Ishikawa (cell line): Measurements from ENCODE around the gene TBC1D22A.

Experiments used
- CEBPB ChIP-seq: IDR thresholded peaks from 2 replicates; pipeline ENCODE4 v1.6.1; 2012
- CREB1 ChIP-seq: IDR thresholded peaks from 2 replicates; pipeline ENCODE4 v1.6.1; 2012; ENCODE audit warnings: low read depth
- EGR1 ChIP-seq: IDR thresholded peaks from 2 replicates; pipeline ENCODE4 v1.6.1; 2012
- EP300 ChIP-seq: IDR thresholded peaks from 2 replicates; pipeline ENCODE4 v1.6.1; 2012; ENCODE audit warnings: borderline replicate concordance
- FOXM1 ChIP-seq: IDR thresholded peaks from 2 replicates; pipeline ENCODE4 v1.6.1; 2012; ENCODE audit warnings: low read depth, borderline replicate concordance
- NFIC ChIP-seq: IDR thresholded peaks from 2 replicates; pipeline ENCODE4 v1.6.1; 2012
- RAD21 ChIP-seq: IDR thresholded peaks from 2 replicates; pipeline ENCODE4 v1.6.1; 2012; ENCODE audit warnings: low read depth
- REST ChIP-seq: IDR thresholded peaks from 2 replicates; pipeline ENCODE4 v1.6.1; 2012; ENCODE audit warnings: low read depth, mild to moderate bottlenecking
- TAF1 ChIP-seq: IDR thresholded peaks from 2 replicates; pipeline ENCODE4 v1.6.1; 2012; ENCODE audit warnings: low read depth, mild to moderate bottlenecking
- TCF12 ChIP-seq: IDR thresholded peaks from 2 replicates; pipeline ENCODE4 v1.6.1; 2012; ENCODE audit warnings: low read depth
- TEAD4 ChIP-seq: IDR thresholded peaks from 2 replicates; pipeline ENCODE4 v1.6.1; 2012
- YY1 ChIP-seq: IDR thresholded peaks from 2 replicates; pipeline ENCODE4 v1.6.1; 2012; ENCODE audit warnings: low read depth
- ZBTB7A ChIP-seq: IDR thresholded peaks from 2 replicates; pipeline ENCODE4 v1.6.1; 2012; ENCODE audit warnings: low read depth
- TF ChIP-seq, protein P1 (sequence below): IDR thresholded peaks from 2 replicates; pipeline ENCODE4 v1.6.1; 2012
- TF ChIP-seq, protein P2 (sequence below): IDR thresholded peaks from 2 replicates; pipeline ENCODE4 v1.6.1; 2012

The TBC1D22A gene

GRCh38 chr22:47124451-47124881 is 362.0 kb downstream of the TBC1D22A start:
- no peak for TF ChIP-seq NFIC
- no peak for TF ChIP-seq FOXM1
- no peak for TF ChIP-seq REST

DNA sequence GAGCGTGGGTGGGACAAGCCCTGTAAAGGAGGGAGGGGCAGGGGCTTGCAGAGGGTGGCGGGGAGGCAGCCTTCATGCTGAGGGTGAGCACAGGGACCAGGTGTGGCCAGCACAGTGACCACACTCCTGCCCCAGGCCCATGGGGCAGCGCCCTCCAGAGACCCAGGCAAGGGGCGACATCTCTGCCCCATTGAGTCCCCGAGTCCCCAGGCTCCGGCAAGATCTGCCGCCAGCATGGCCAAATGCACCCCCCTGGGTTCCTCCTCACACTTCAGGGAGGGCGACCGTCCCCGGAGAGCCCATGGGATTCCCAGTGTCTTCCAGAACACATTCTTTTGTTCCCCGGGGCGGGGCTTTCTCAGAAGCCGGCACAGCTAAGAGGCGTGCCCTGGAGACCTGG is 362.5 kb downstream of the TBC1D22A start:
- TF ChIP-seq CEBPB: no peak
- no peak for TF ChIP-seq TAF1
- TF ChIP-seq, protein P1, sequence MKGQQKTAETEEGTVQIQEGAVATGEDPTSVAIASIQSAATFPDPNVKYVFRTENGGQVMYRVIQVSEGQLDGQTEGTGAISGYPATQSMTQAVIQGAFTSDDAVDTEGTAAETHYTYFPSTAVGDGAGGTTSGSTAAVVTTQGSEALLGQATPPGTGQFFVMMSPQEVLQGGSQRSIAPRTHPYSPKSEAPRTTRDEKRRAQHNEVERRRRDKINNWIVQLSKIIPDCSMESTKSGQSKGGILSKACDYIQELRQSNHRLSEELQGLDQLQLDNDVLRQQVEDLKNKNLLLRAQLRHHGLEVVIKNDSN: no peak
- TF ChIP-seq EGR1: no peak
- TF ChIP-seq YY1: no peak
- TF ChIP-seq RAD21: no peak
- no peak for TF ChIP-seq REST
- no peak for TF ChIP-seq ZBTB7A
- TF ChIP-seq EP300: no peak
- TF ChIP-seq TEAD4: no peak

DNA sequence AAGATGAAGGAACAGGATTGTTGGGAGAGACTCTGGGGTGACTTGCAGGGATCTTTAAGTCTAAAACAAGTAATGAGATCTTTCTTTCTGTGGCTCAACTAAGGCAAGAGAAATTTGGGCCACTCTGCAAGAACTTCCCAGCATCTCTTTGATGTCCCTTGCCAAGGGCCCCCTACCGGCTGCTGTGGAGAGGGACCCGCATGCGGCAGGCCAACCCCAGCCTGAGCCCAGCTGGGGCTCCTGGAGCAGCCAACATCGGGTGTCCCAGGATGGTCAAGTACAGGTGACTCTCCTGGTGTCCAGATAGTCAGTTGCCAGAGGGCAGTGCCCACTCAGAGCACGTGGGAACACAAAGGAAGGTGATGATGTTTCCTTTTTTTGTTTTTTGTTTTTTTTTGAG is 363.2 kb downstream of the TBC1D22A start:
- TF ChIP-seq EP300: no peak
- TF ChIP-seq, protein P1: no peak

GRCh38 chr22:47126344-47126811 is 363.9 kb downstream of the TBC1D22A start:
- no peak for TF ChIP-seq FOXM1
- no peak for TF ChIP-seq NFIC
- TF ChIP-seq TAF1: no peak
- TF ChIP-seq CREB1: no peak
- TF ChIP-seq RAD21: no peak

DNA sequence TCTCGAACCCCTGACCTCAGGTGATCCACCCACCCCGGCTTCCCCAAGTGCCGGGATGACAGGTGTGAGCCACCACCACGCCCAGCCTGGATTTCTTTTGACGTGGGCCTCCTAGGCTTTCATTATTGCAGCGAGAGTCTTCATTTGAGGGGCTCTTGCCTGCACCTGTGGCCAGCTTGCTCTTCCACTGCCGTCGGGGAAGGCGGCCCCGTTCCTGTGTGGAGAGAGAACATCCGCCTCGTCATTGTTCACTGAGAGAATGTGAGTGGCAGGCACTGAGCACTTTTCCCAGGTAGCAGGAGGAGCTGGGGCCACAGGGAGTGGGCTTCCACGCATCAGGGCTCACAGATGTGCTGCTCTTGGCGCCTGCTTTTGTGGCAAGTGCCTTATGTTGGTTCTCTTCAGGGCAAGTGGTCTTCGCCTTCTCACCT is 365.0 kb downstream of the TBC1D22A start:
- TF ChIP-seq EGR1: no peak
- no peak for TF ChIP-seq REST

DNA sequence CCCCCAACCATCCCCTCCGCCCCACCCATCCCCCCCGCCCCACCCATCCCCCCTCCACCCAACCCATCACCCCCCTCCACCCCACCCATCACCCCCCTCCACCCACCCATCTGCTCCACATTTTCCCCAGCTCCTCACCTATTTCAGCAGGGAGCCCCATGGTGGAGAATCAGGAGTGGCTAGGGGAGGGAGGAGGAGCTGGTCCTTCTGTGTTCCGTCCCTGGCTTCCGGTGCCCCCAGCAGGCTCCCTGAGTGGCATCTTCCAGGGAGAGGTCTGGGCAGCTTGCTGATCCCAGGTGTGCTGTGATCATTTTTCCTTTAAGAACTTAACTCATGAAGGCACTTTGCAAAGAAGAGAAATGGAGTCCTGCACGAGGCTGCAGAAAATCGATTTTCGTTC is 365.8 kb downstream of the TBC1D22A start:
- TF ChIP-seq REST (no peak), CEBPB (no peak), EP300 (no peak), TCF12 (no peak), RAD21 (no peak), TEAD4 (no peak), FOXM1 (no peak), YY1 (no peak), ZBTB7A (no peak), CREB1 (no peak), NFIC (no peak), TAF1 (no peak), EGR1 (no peak)
- TF ChIP-seq, protein P2, sequence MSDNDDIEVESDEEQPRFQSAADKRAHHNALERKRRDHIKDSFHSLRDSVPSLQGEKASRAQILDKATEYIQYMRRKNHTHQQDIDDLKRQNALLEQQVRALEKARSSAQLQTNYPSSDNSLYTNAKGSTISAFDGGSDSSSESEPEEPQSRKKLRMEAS: no peak
- TF ChIP-seq, protein P1: no peak
